Muscle of back (tissue), 11 donors: ENCODE data around the gene DBN1. TPM values are rescaled to one million over a fixed set of nuclear protein-coding genes. Genes with fewer than 3 reads are reported as not detected.
A peak's percentile ranks its signal among the peaks of the same experiment; 100 is the strongest.

Experiments used
- DNase-seq, 3 donors: peaks; one replicate each; pipeline versions ENCODE4 v3.0.0 to v3.0.0-alpha.2; 2013
- polyA plus RNA-seq, 10 donors: library from polyadenylated mRNA; unstranded; fragments of 120-200 nt; gene quantifications; one replicate each; pipeline ENCODE4 v1.2.1, GENCODE V29; 2013; ENCODE audit not compliant: insufficient read length in 10 of 10

Gene DBN1
- polyA plus RNA-seq, 10 donors = 157 to 266 (median 221) TPM

- no peak for DNase-seq
Observed at GRCh38 chr5:177457852-177458681, 15.4 kb downstream of the DBN1 start.

GRCh38 chr5:177456976-177457851, 16.2 kb downstream of the DBN1 start:
- peak; percentile 89 to 93 (median 90) for DNase-seq

GRCh38 chr5:177456591-177456964, 16.9 kb downstream of the DBN1 start:
- no peak for DNase-seq

GRCh38 chr5:177455661-177456590, 17.5 kb downstream of the DBN1 start:
- peak; percentile 86 to 93 (median 93) for DNase-seq

- peak in 2 of 3 donors; percentile 79 to 91 for DNase-seq
Observed at GRCh38 chr5:177455036-177455660, 18.3 kb downstream of the DBN1 start.

- peak; percentile 88 to 96 (median 92) for DNase-seq
Observed at GRCh38 chr5:177454397-177455035, 18.9 kb downstream of the DBN1 start.

GRCh38 chr5:177453852-177454396, 19.5 kb downstream of the DBN1 start:
- peak in 1 of 3 donors; percentile 83 for DNase-seq

GRCh38 chr5:177452688-177453638, 20.5 kb downstream of the DBN1 start:
- DNase-seq = no peak

- no peak for DNase-seq
Observed at GRCh38 chr5:177450667-177451424, 22.6 kb downstream of the DBN1 start.

GRCh38 chr5:177449140-177450061, 24.0 kb downstream of the DBN1 start:
- no peak for DNase-seq

GRCh38 chr5:177448244-177448950, 25.0 kb downstream of the DBN1 start:
- no peak for DNase-seq

GRCh38 chr5:177447611-177448243, 25.7 kb downstream of the DBN1 start:
- no peak for DNase-seq

GRCh38 chr5:177447066-177447610, 26.3 kb downstream of the DBN1 start:
- DNase-seq = peak in 2 of 3 donors; percentile 67 to 77

GRCh38 chr5:177446200-177447065, 27.0 kb downstream of the DBN1 start, which contains the start of gene PRR7:
TSS of gene PRR7 (plus strand) at chr5:177446814. CDS start at chr5:177455068, 8,254 bp downstream.
- DNase-seq = peak; percentile 52 to 88 (median 81)

GRCh38 chr5:177445917-177446199, 27.6 kb downstream of the DBN1 start:
- no peak for DNase-seq
